RWPE2 (cell line): ENCODE measurements around the gene AGTRAP.

Experiments used
- ATAC-seq: fragments of 200-7000 bp; cut with Tn5 transposase; 3 replicates; pipeline ENCODE4 v1.9.1; 2021; ENCODE audit warnings: low read depth
- DNase-seq: peaks from one replicate; pipeline ENCODE4 v3.0.0-alpha.2; 2020; ENCODE audit warnings: low spot score
- H3K27ac ChIP-seq: fragments of 450-650 bp; 2 replicates; pipeline ENCODE4 v1.5.1; 2017; ENCODE audit warnings: mild to moderate bottlenecking; ENCODE audit not compliant: poor library complexity, severe bottlenecking
- H3K27me3 ChIP-seq: fragments of 250-450 bp; sonication (Bioruptor Pico); 2 replicates; pipeline ENCODE4 v1.5.1; 2021; ENCODE audit warnings: mild to moderate bottlenecking, moderate library complexity; ENCODE audit not compliant: insufficient read depth, poor library complexity, severe bottlenecking
- H3K36me3 ChIP-seq: fragments of 250-450 bp; sonication (Bioruptor Pico); 2 replicates; pipeline ENCODE4 v1.5.1; 2020; ENCODE audit warnings: low read depth, mild to moderate bottlenecking, moderate library complexity
- H3K4me1 ChIP-seq: fragments of 250-450 bp; sonication (Bioruptor Pico); 2 replicates; pipeline ENCODE4 v1.5.1; 2021; ENCODE audit warnings: mild to moderate bottlenecking, moderate library complexity; ENCODE audit not compliant: insufficient read depth, poor library complexity, severe bottlenecking
- H3K4me3 ChIP-seq: fragments of 250-450 bp; sonication (Bioruptor Pico); 2 replicates; pipeline ENCODE4 v1.5.1; 2021; ENCODE audit warnings: mild to moderate bottlenecking, moderate library complexity; ENCODE audit not compliant: severe bottlenecking
- H3K9me3 ChIP-seq: fragments of 250-450 bp; sonication (Bioruptor Pico); 2 replicates; pipeline ENCODE4 v1.5.1; 2021; ENCODE audit warnings: mild to moderate bottlenecking, moderate library complexity; ENCODE audit not compliant: severe bottlenecking
- CTCF ChIP-seq: fragments of 450-650 bp; IDR thresholded peaks from one replicate; pipeline ENCODE4 v1.5.1; 2017; ENCODE audit warnings: mild to moderate bottlenecking, moderate library complexity; ENCODE audit not compliant: poor library complexity, severe bottlenecking

AGTRAP gene

DNA sequence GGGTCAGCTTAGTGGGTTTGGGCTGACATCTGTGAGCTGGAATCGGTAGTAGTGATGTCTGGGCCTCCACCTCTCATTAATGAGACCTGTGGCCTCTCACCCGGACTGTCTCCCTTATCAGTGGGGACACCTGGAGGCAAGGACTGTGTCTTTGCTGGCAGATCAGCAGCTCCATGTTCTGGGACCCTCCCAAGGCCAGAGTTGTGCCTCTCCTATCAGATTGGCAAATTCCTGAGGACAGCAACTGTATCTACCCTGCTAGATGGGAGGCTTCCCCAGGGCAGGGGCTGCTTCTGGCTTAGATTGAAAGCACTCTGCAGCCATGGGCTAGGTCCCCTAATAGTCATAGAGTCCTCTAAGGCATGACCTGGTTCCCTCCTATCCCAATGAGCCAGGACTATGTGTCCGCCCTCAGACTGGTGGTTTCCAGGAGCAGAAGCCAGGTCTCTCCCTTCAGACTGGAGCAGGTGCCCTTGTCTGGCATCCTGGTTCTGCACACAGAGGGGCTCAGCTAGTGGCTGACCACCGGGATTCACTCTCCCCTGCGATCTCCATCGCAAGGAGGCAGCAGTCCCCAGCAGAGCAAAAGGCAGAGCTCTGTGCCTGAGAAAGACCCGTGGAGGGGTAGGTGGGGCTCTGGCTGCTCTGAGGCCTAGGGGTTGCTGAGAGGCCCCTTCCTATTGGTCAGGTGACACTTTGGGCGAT, 38.6 kb upstream of the AGTRAP start:
- H3K27ac ChIP-seq: no peak overlapping the region
- H3K4me1 ChIP-seq: peaks cover 6% of the 10 kb centered on the region
- H3K4me3 ChIP-seq: no peak overlapping the region
- H3K36me3 ChIP-seq: no peaks in the 10 kb centered on the region
- no peak for DNase-seq
- peaks cover 3% of the 10 kb centered on the region for H3K27me3 ChIP-seq
- H3K9me3 ChIP-seq: no peaks in the 10 kb centered on the region
- no peak for TF ChIP-seq CTCF
- no peak for ATAC-seq

DNA sequence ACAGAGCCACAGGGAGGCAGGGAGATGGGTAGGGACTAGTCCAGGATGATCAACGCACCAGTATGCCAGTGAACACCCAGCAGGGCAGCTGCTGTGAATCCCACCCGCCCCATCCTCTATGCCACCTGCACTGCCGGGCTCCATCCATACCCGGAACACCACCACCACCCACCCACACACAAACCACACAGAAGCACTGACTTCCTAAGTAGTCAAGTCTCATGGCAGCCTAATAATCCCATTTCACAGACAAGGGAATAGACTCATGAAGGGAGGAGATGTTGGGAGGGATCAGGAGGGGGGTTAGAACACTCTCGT, 38.1 kb upstream of the AGTRAP start:
- no peak for DNase-seq
- Histone ChIP-seq H3K4me3 (no peak overlapping the region), H3K27ac (no peak overlapping the region), H3K36me3 (no peaks in the 10 kb centered on the region), H3K9me3 (no peaks in the 10 kb centered on the region), H3K27me3 (no peaks in the 10 kb centered on the region), H3K4me1 (peaks cover 6% of the 10 kb centered on the region)
- TF ChIP-seq CTCF: no peak
- no peak for ATAC-seq

- Histone ChIP-seq H3K27ac (no peak overlapping the region), H3K36me3 (no peaks in the 10 kb centered on the region), H3K27me3 (no peaks in the 10 kb centered on the region), H3K4me3 (no peak overlapping the region), H3K4me1 (no peaks in the 10 kb centered on the region), H3K9me3 (no peaks in the 10 kb centered on the region)
- ATAC-seq (no peak), DNase-seq (no peak)
- no peak for TF ChIP-seq CTCF
Observed at GRCh38 chr1:11700601-11701467, 35.1 kb upstream of the AGTRAP start.

DNA sequence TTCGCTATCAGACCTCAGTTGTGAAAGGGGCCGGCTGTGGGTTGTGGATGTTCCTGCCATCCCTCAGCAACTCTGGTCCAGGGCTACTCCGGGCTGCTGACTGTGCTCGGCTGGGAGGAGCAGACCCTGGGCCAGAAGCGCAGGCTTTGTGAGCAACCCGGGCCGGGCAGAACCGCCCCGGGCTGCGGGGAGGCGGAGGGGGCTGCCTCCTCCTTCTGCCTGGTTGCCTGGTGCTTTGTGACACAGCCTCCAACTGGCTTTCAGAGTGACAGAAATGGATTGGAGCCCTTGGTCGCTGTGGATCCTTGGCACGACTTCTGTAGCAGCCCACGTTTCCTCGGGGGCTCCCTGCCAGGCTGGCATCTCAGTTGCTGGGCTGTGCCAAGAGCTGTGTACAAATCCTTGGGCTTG, 34.4 kb upstream of the AGTRAP start:
- Histone ChIP-seq H3K4me3 (no peak overlapping the region), H3K9me3 (no peaks in the 10 kb centered on the region), H3K36me3 (no peaks in the 10 kb centered on the region), H3K27ac (no peak overlapping the region), H3K27me3 (no peaks in the 10 kb centered on the region), H3K4me1 (no peaks in the 10 kb centered on the region)
- DNase-seq: no peak
- ATAC-seq: no peak; the same call in 2 of the 3 replicates
- TF ChIP-seq CTCF: no peak
